GM12878 (cell line): Measurements from ENCODE around the gene FMNL2.

ENCODE experiments used
- EP300 ChIP-seq, 2 experiments: fragments of 150-350 bp in 1 of 2; IDR thresholded peaks; 2 replicates each; pipeline ENCODE4 v1.6.1; 2011 to 2012; ENCODE audit warnings: low read depth in 2 of 2, low read length in 2 of 2, borderline replicate concordance in 1 of 2, improper control_type of control experiment in 1 of 2, inconsistent platforms in 1 of 2; ENCODE audit not compliant: control insufficient read depth in 1 of 2
- FOXK2 ChIP-seq: fragments of 450-650 bp; IDR thresholded peaks from 2 replicates; pipeline ENCODE4 v1.6.1; 2017; ENCODE audit warnings: mild to moderate bottlenecking, moderate library complexity
- NFIC ChIP-seq: IDR thresholded peaks from 2 replicates; pipeline ENCODE4 v1.6.1; 2012; ENCODE audit warnings: low read depth, mild to moderate bottlenecking, inconsistent platforms, low read length, moderate library complexity
- NFYA ChIP-seq: IDR thresholded peaks from 2 replicates; pipeline ENCODE4 v1.6.1; 2011; ENCODE audit warnings: low read depth, mild to moderate bottlenecking, low read length, improper control_type of control experiment, borderline replicate concordance
- NRF1 ChIP-seq: conservative IDR thresholded peaks from 2 replicates; pipeline ENCODE4 v1.6.1; 2011; ENCODE audit warnings: mild to moderate bottlenecking, low read depth, low read length, improper control_type of control experiment
- POLR2A ChIP-seq: IDR thresholded peaks from 2 replicates; pipeline ENCODE4 v1.6.1; 2011; ENCODE audit warnings: low read depth, mild to moderate bottlenecking, low read length
- POLR2AphosphoS5 ChIP-seq: IDR thresholded peaks from 2 replicates; pipeline ENCODE4 v1.6.1; 2011; ENCODE audit warnings: mild to moderate bottlenecking, low read length, inconsistent platforms
- RAD21 ChIP-seq: IDR thresholded peaks from 2 replicates; pipeline ENCODE4 v1.6.1; 2011; ENCODE audit warnings: mild to moderate bottlenecking, low read depth, low read length, moderate library complexity; ENCODE audit not compliant: insufficient read depth
- ZNF274 ChIP-seq: IDR thresholded peaks from one replicate; pipeline ENCODE4 v1.8.0; 2011; ENCODE audit not compliant: insufficient read length, insufficient read depth
- TF ChIP-seq, protein P1 (sequence below): fragments of 450-650 bp; IDR thresholded peaks from 2 replicates; pipeline ENCODE4 v1.6.1; 2016; ENCODE audit warnings: mild to moderate bottlenecking
- TF ChIP-seq, protein P2 (sequence below): IDR thresholded peaks from 2 replicates; pipeline ENCODE4 v1.6.1; 2012; ENCODE audit warnings: low read length, inconsistent platforms
- TF ChIP-seq, protein P3 (sequence below): IDR thresholded peaks from 2 replicates; pipeline ENCODE4 v1.6.1; 2012; ENCODE audit warnings: low read depth, low read length, improper control_type of control experiment
- TF ChIP-seq, protein P4 (sequence below), 3 experiments: IDR thresholded peaks in 2 of 3; conservative IDR thresholded peaks in 1 of 3; 2 replicates each; pipeline ENCODE4 v1.5.1; 2011; ENCODE audit warnings: low read depth in 3 of 3, low read length in 3 of 3, mild to moderate bottlenecking in 3 of 3, control low read depth in 2 of 3, moderate library complexity in 2 of 3, inconsistent platforms in 1 of 3, mixed read lengths in 1 of 3; ENCODE audit not compliant: control insufficient read depth in 2 of 3, insufficient read depth in 1 of 3; ENCODE audit errors: extremely low read depth in 1 of 3

DNA sequence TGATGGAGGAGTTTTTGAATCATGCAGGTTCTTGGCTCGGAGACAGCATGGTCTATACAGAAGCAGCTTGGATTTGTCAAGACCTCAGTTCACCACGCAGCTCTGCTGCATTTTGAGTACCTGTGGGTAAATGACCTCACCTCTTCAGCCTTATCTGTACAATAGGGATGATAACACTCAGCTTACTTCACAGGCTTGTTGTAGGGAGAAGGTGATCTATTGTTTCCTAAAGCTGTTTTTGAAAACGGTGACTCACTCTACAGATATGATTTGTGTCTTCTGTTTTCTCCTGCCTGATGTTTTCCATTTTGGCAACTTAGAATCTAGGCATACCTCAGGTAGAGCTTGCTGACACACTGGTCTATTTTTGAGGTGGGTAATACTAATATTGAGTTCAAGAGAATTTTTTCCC, 80.3 kb downstream of the FMNL2 start:
- TF ChIP-seq, protein P1, sequence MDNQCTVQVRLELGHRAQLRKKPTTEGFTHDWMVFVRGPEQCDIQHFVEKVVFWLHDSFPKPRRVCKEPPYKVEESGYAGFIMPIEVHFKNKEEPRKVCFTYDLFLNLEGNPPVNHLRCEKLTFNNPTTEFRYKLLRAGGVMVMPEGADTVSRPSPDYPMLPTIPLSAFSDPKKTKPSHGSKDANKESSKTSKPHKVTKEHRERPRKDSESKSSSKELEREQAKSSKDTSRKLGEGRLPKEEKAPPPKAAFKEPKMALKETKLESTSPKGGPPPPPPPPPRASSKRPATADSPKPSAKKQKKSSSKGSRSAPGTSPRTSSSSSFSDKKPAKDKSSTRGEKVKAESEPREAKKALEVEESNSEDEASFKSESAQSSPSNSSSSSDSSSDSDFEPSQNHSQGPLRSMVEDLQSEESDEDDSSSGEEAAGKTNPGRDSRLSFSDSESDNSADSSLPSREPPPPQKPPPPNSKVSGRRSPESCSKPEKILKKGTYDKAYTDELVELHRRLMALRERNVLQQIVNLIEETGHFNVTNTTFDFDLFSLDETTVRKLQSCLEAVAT = no peak
- TF ChIP-seq FOXK2 (no peak), ZNF274 (no peak), POLR2A (no peak), EP300 (IDR thresholded peaks at IDR 0.05; ENCODE audit: borderline replicate concordance in 1 of 2, control insufficient read depth in 1 of 2, low read depth in 2 of 2, low read length in 2 of 2) (no peak), NRF1 (no peak), POLR2AphosphoS5 (no peak), RAD21 (no peak), NFYA (no peak), NFIC (no peak)
- TF ChIP-seq, protein P2, sequence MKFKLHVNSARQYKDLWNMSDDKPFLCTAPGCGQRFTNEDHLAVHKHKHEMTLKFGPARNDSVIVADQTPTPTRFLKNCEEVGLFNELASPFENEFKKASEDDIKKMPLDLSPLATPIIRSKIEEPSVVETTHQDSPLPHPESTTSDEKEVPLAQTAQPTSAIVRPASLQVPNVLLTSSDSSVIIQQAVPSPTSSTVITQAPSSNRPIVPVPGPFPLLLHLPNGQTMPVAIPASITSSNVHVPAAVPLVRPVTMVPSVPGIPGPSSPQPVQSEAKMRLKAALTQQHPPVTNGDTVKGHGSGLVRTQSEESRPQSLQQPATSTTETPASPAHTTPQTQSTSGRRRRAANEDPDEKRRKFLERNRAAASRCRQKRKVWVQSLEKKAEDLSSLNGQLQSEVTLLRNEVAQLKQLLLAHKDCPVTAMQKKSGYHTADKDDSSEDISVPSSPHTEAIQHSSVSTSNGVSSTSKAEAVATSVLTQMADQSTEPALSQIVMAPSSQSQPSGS = no peak
- TF ChIP-seq, protein P3, sequence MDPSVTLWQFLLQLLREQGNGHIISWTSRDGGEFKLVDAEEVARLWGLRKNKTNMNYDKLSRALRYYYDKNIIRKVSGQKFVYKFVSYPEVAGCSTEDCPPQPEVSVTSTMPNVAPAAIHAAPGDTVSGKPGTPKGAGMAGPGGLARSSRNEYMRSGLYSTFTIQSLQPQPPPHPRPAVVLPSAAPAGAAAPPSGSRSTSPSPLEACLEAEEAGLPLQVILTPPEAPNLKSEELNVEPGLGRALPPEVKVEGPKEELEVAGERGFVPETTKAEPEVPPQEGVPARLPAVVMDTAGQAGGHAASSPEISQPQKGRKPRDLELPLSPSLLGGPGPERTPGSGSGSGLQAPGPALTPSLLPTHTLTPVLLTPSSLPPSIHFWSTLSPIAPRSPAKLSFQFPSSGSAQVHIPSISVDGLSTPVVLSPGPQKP = no peak
- TF ChIP-seq, protein P4, sequence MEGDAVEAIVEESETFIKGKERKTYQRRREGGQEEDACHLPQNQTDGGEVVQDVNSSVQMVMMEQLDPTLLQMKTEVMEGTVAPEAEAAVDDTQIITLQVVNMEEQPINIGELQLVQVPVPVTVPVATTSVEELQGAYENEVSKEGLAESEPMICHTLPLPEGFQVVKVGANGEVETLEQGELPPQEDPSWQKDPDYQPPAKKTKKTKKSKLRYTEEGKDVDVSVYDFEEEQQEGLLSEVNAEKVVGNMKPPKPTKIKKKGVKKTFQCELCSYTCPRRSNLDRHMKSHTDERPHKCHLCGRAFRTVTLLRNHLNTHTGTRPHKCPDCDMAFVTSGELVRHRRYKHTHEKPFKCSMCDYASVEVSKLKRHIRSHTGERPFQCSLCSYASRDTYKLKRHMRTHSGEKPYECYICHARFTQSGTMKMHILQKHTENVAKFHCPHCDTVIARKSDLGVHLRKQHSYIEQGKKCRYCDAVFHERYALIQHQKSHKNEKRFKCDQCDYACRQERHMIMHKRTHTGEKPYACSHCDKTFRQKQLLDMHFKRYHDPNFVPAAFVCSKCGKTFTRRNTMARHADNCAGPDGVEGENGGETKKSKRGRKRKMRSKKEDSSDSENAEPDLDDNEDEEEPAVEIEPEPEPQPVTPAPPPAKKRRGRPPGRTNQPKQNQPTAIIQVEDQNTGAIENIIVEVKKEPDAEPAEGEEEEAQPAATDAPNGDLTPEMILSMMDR (IDR thresholded peaks at IDR 0.05 in 2 of 3, conservative IDR thresholded peaks at IDR 0.05 in 1 of 3; ENCODE audit: control insufficient read depth in 2 of 3, extremely low read depth in 1 of 3, insufficient read depth in 1 of 3, low read depth in 3 of 3, low read length in 3 of 3) = no peak
